LNCAP (cell line): Measurements from ENCODE around the gene IL1RAPL2.

ENCODE experiments used
- CTCF ChIP-seq: fragments of 450-650 bp; IDR thresholded peaks from 2 replicates; pipeline ENCODE4 v1.5.1; 2017; ENCODE audit warnings: mild to moderate bottlenecking

The IL1RAPL2 gene

GRCh38 chrX:105610411-105610810, 1044.4 kb downstream of the IL1RAPL2 start:
- TF ChIP-seq CTCF: no peak

GRCh38 chrX:105618393-105619101, 1052.5 kb downstream of the IL1RAPL2 start:
- TF ChIP-seq CTCF: no peak

GRCh38 chrX:105634180-105634579, 1068.2 kb downstream of the IL1RAPL2 start:
- TF ChIP-seq CTCF: no peak

GRCh38 chrX:105635794-105636193, 1069.8 kb downstream of the IL1RAPL2 start:
- TF ChIP-seq CTCF: no peak

- no peak for TF ChIP-seq CTCF
Observed at GRCh38 chrX:105636667-105637066, 1070.7 kb downstream of the IL1RAPL2 start.

- TF ChIP-seq CTCF: no peak
Observed at GRCh38 chrX:105645667-105646357, 1079.8 kb downstream of the IL1RAPL2 start.

- TF ChIP-seq CTCF: no peak
Observed at GRCh38 chrX:105646592-105647372, 1080.8 kb downstream of the IL1RAPL2 start.
